H1 (cell line): Measurements from ENCODE around the gene PDZD2. TPM values are rescaled to one million over a fixed set of nuclear protein-coding genes. Genes with fewer than 3 reads are reported as not detected.

Source experiments
- CTCF ChIA-PET: fragments of 300-600 bp; sonication (Branson Sonifier 250); formaldehyde crosslinking; loops from one replicate; lab custom pipeline; 2021; ENCODE audit not compliant: partially characterized antibody; lab: Charles Lee
- POLR2A ChIA-PET: fragments of 300-600 bp; sonication (Branson Sonifier 250); formaldehyde crosslinking; loops from one replicate; lab custom pipeline; 2021; ENCODE audit warnings: inconsistent platforms; ENCODE audit not compliant: partially characterized antibody; lab: Charles Lee
- DNase-seq, 2 experiments: peaks; one replicate each; pipeline versions ENCODE4 v3.0.0 to v3.0.0-alpha.2; 2010 to 2022; ENCODE audit warnings: low spot score in 2 of 2, low read depth in 1 of 2, mixed read lengths in 1 of 2
- FAIRE-seq: peaks from 2 replicates; lab custom pipeline; 2011; peaks lifted over from hg19 to GRCh38; lab: Jason Lieb, UNC
- H2AFZ ChIP-seq: 2 replicates; pipeline ENCODE4 v1.8.1; 2012; ENCODE audit warnings: low read length, inconsistent platforms
- H2AK5ac ChIP-seq: 2 replicates; pipeline ENCODE4 v1.6.1; 2013; ENCODE audit warnings: low read depth, low read length
- H2BK120ac ChIP-seq: replicated peaks from 2 replicates; pipeline ENCODE3; 2013; ENCODE audit warnings: low read depth, low read length, inconsistent platforms
- H2BK12ac ChIP-seq: 2 replicates; pipeline ENCODE4 v1.6.1; 2013; ENCODE audit warnings: low read depth, low read length
- H2BK15ac ChIP-seq: 2 replicates; pipeline ENCODE4 v1.6.1; 2013; ENCODE audit warnings: low read length
- H2BK20ac ChIP-seq: 2 replicates; pipeline ENCODE4 v1.6.1; 2013; ENCODE audit warnings: low read length
- H2BK5ac ChIP-seq: 2 replicates; pipeline ENCODE4 v1.6.1; 2013; ENCODE audit warnings: low read depth, low read length
- H3K14ac ChIP-seq: 2 replicates; pipeline ENCODE4 v1.6.1; 2013; ENCODE audit warnings: inconsistent platforms; ENCODE audit not compliant: insufficient read length
- H3K18ac ChIP-seq: 2 replicates; pipeline ENCODE4 v1.6.1; 2013; ENCODE audit warnings: low read length; ENCODE audit errors: extremely low read depth
- H3K23ac ChIP-seq: 2 replicates; pipeline ENCODE4 v1.6.1; 2013; ENCODE audit warnings: inconsistent platforms; ENCODE audit not compliant: insufficient read length
- H3K23me2 ChIP-seq: 2 replicates; pipeline ENCODE4 v1.6.1; 2013; ENCODE audit warnings: low read depth, low read length
- H3K27ac ChIP-seq: 2 replicates; pipeline ENCODE4 v1.6.1; 2011; ENCODE audit warnings: low read depth, low read length, inconsistent platforms
- H3K27me3 ChIP-seq, 4 experiments: replicated peaks in 1 of 4; 1 replicate in 1 of 4; 2 replicates in 3 of 4; pipeline versions ENCODE4 v1.6.1 to v1.8.1; 2011 to 2013; ENCODE audit warnings: low read length in 3 of 4, mild to moderate bottlenecking in 3 of 4, inconsistent platforms in 2 of 4, mixed read lengths in 2 of 4, moderate library complexity in 1 of 4; ENCODE audit not compliant: control insufficient read depth in 3 of 4, insufficient read depth in 3 of 4; ENCODE audit errors: extremely low read depth in 1 of 4
- H3K36me3 ChIP-seq, 4 experiments: 2 replicates each; pipeline versions ENCODE4 v1.6.1 to v1.8.1; 2011 to 2013; ENCODE audit warnings: mild to moderate bottlenecking in 4 of 4, low read length in 3 of 4, moderate library complexity in 2 of 4, control low read depth in 1 of 4, inconsistent platforms in 1 of 4; ENCODE audit not compliant: insufficient read depth in 4 of 4, control insufficient read depth in 2 of 4
- H3K4ac ChIP-seq: replicated peaks from 2 replicates; pipeline ENCODE3; 2013; ENCODE audit warnings: low read length, low read depth, mixed read lengths, inconsistent platforms; ENCODE audit not compliant: insufficient read length
- H3K4me1 ChIP-seq, 4 experiments: replicated peaks in 1 of 4; 1 replicate in 1 of 4; 2 replicates in 3 of 4; pipeline versions ENCODE4 v1.6.1 to v1.8.1; 2011 to 2013; ENCODE audit warnings: low read length in 3 of 4, inconsistent platforms in 2 of 4, mixed read lengths in 1 of 4; ENCODE audit not compliant: insufficient read depth in 4 of 4, control insufficient read depth in 3 of 4
- H3K4me2 ChIP-seq, 2 experiments: 2 replicates each; pipeline versions ENCODE4 v1.6.1 to v1.8.1; 2011 to 2013; ENCODE audit warnings: low read depth in 2 of 2, low read length in 2 of 2, control low read depth in 1 of 2, inconsistent platforms in 1 of 2, mild to moderate bottlenecking in 1 of 2; ENCODE audit not compliant: insufficient read depth in 1 of 2
- H3K4me3 ChIP-seq, 4 experiments: fragments of 200-600, 300-600 bp in 1 of 4; sonication (generic), shearing (Covaris generic), sonication (Bioruptor Twin) in 1 of 4; 2 replicates each; pipeline versions ENCODE4 v1.5.1 to v1.8.1; 2011 to 2016; ENCODE audit warnings: low read length in 4 of 4, low read depth in 3 of 4, control low read depth in 2 of 4, inconsistent platforms in 2 of 4, mild to moderate bottlenecking in 2 of 4, mixed read lengths in 1 of 4, moderate library complexity in 1 of 4; ENCODE audit not compliant: insufficient read depth in 2 of 4; ENCODE audit errors: extremely low read depth in 1 of 4
- H3K56ac ChIP-seq: replicated peaks from 2 replicates; pipeline ENCODE3; 2013; ENCODE audit warnings: low read depth, mild to moderate bottlenecking, mixed read lengths, low read length, inconsistent platforms; ENCODE audit not compliant: insufficient read length
- H3K79me1 ChIP-seq: 2 replicates; pipeline ENCODE4 v1.6.1; 2013; ENCODE audit warnings: low read depth, low read length, control low read depth
- H3K79me2 ChIP-seq, 2 experiments: 2 replicates each; pipeline versions ENCODE4 v1.6.1 to v1.8.1; 2012 to 2013; ENCODE audit warnings: low read length in 2 of 2, mild to moderate bottlenecking in 2 of 2, inconsistent platforms in 1 of 2; ENCODE audit not compliant: insufficient read depth in 2 of 2, control insufficient read depth in 1 of 2
- H3K9ac ChIP-seq, 4 experiments: replicated peaks in 1 of 4; 1 replicate in 1 of 4; 2 replicates in 3 of 4; pipeline versions ENCODE4 v1.6.1 to v1.8.1; 2011 to 2013; ENCODE audit warnings: low read depth in 3 of 4, low read length in 3 of 4, control low read depth in 2 of 4, mild to moderate bottlenecking in 2 of 4, moderate library complexity in 2 of 4, inconsistent platforms in 1 of 4; ENCODE audit errors: extremely low read depth in 1 of 4
- H3K9me3 ChIP-seq, 2 experiments: 2 replicates each; pipeline versions ENCODE4 v1.6.1 to v1.8.1; 2012 to 2013; ENCODE audit warnings: mild to moderate bottlenecking in 2 of 2, moderate library complexity in 2 of 2, control low read depth in 1 of 2, inconsistent platforms in 1 of 2, low read depth in 1 of 2, low read length in 1 of 2, mixed read lengths in 1 of 2; ENCODE audit not compliant: insufficient read depth in 2 of 2
- H4K20me1 ChIP-seq, 2 experiments: replicated peaks in 1 of 2; 2 replicates each; pipeline versions ENCODE3 to v1.8.1; 2011 to 2013; ENCODE audit warnings: inconsistent platforms in 2 of 2, low read length in 2 of 2, mild to moderate bottlenecking in 1 of 2; ENCODE audit not compliant: insufficient read depth in 2 of 2, control insufficient read depth in 1 of 2
- H4K5ac ChIP-seq: 2 replicates; pipeline ENCODE4 v1.6.1; 2013; ENCODE audit warnings: low read length, low read depth, mixed read lengths, inconsistent platforms; ENCODE audit not compliant: insufficient read length
- H4K8ac ChIP-seq: 2 replicates; pipeline ENCODE4 v1.8.0; 2013; ENCODE audit warnings: mild to moderate bottlenecking, moderate library complexity, low read length, inconsistent platforms; ENCODE audit not compliant: insufficient read depth; ENCODE audit errors: extremely low read depth
- H4K91ac ChIP-seq: replicated peaks from 2 replicates; pipeline ENCODE3; 2013; ENCODE audit warnings: low read length, mixed read lengths, inconsistent platforms; ENCODE audit not compliant: insufficient read length
- EGR1 ChIP-seq: IDR thresholded peaks from 2 replicates; pipeline ENCODE4 v1.6.1; 2011; ENCODE audit warnings: low read depth, low read length, borderline replicate concordance
- FOSL1 ChIP-seq: IDR thresholded peaks from 2 replicates; pipeline ENCODE4 v1.6.1; 2011; ENCODE audit warnings: mild to moderate bottlenecking, low read depth, low read length, moderate library complexity; ENCODE audit not compliant: insufficient read depth
- PHF8 ChIP-seq: fragments of 200-600 bp; sonication (generic); conservative IDR thresholded peaks from 2 replicates; pipeline ENCODE4 v1.7.1; 2012; ENCODE audit warnings: low read depth, mild to moderate bottlenecking, inconsistent platforms, low read length, moderate library complexity
- WGBS, 2 experiments: shearing (Covaris generic) in 1 of 2; methylation state at CpG; one replicate each; pipeline versions ENCODE4 v1.1.6 to v1.1.7; 2013 to 2015; ENCODE audit warnings: low lambda C conversion rate in 2 of 2, mixed read lengths in 2 of 2, inconsistent platforms in 1 of 2, low coverage in 1 of 2, missing lambda C conversion rate in 1 of 2; ENCODE audit not compliant: insufficient replicate concordance in 2 of 2, insufficient coverage in 1 of 2, insufficient read length in 1 of 2; ENCODE audit errors: extremely low coverage in 1 of 2, missing lambda C conversion rate in 1 of 2; 5-methylcytosine and 5-hydroxymethylcytosine counted together
- polyA plus RNA-seq, 7 experiments: library from polyadenylated mRNA; depleted of rRNA in 3 of 7; stranded (reverse) in 5 of 7; unstranded in 2 of 7; fragments of >200 nt in 5 of 7; fragments of 200-250 nt in 2 of 7; gene quantifications; 1 replicate in 5 of 7; 2 replicates in 1 of 7; 4 replicates in 1 of 7; pipeline versions ENCODE4 v1.2.1 to v1.2.3, GENCODE V29; 2011 to 2013; ENCODE audit warnings: missing spikeins in 2 of 7, mixed read lengths in 2 of 7
- total RNA-seq: library from RNA; stranded (reverse); fragmentation: NEBNext Ultra II Directional; extraction: Animal tissue kit (Norgen Biotek cat#: 25700); gene quantifications from 2 replicates; pipeline ENCODE4 v1.2.1, GENCODE V29; 2021
- TF ChIP-seq, protein P1 (sequence below): IDR thresholded peaks from 2 replicates; pipeline ENCODE4 v1.6.1; 2011; ENCODE audit warnings: low read depth, mild to moderate bottlenecking, low read length; ENCODE audit not compliant: insufficient read depth

Gene PDZD2
- total and polyA plus RNA-seq, 2 of the 8 experiments (the other 6 are each of a cell fraction or from before 2014, with no cell fraction given), result 1.2 to 6.8 TPM

DNA sequence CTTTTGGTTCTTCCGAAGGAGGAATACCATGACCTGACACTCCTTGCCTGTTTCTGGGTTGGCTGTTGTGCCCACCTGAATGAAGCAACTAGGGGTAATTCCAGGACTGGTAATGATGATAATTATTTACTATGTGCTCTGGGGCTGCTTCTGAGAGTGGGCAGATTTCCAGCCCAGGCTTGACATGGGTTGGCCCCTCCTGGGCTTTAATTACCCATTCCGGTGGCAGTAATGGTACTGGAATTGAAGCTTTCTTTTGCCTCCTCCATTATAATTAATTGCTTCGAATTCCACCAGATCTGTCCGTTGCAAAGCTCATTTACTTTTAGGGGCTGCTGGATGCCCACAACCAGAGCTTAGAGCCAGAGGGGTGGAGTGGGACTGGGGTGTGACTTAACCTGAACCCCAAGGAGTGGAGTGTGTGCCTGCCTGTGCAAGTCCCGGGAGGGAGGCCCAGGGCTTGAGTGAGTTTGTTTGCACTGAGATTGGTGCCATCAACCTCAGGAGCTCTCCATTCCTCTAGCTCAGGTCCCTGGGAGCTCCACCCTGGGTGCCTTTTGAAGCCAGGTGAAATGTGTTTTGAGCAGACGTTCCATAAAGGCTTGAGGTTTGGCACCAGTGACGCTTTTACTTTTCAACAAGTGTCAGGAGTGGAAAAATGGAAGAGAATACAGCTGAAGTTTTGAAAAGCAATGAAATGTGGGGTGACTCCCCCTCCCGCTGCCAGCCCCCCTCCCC is 214.6 kb downstream of the PDZD2 start:
- no peak for DNase-seq
- peak overlapping the region; percentile 10 for H4K91ac ChIP-seq
- peak overlapping the region; percentile 87; the same call in 1 of the 2 replicates for H2BK12ac ChIP-seq
- H2BK120ac ChIP-seq, result peak overlapping the region; percentile 82
- peak overlapping the region; percentile 73 for H3K4ac ChIP-seq
- H3K18ac ChIP-seq, result peak overlapping the region; percentile 85
- peak overlapping the region; percentile 85 to 93 for H3K4me2 ChIP-seq
- CTCF ChIA-PET, result interaction anchor here (0.8 to 5.9 kb wide), 13 partner anchors 10 to 329 kb away, joined by 3 to 42 read pairs (median 6); no protein-coding TSS in a partner anchor
- H3K23me2 ChIP-seq, result peaks cover 8% of the 10 kb centered on the region
- no peak overlapping the region; the same call in none of the 2 replicates for H4K8ac ChIP-seq
- no peaks in the 10 kb centered on the region for H3K36me3 ChIP-seq
- H4K20me1 ChIP-seq, result no peaks in the 10 kb centered on the region
- H3K4me3 ChIP-seq, result peak overlapping the region in 1 of 4 experiments; percentile 79; a peak in 3 of 8 replicates
- no peaks in the 10 kb centered on the region for H3K79me2 ChIP-seq
- H3K9ac ChIP-seq, result no peak overlapping the region
- peaks cover 2 to 15% (median 10%) of the 10 kb centered on the region in 4 experiments; a peak in 5 of 7 replicates for H3K4me1 ChIP-seq
- H2BK20ac ChIP-seq, result no peak overlapping the region
- H3K9me3 ChIP-seq, result 0 out of 4 replicates have a peak, but pooled peaks cover 0 to under 1% of the 10 kb centered on the region in 2 experiments
- H3K56ac ChIP-seq, result no peak overlapping the region
- peak overlapping the region; percentile 52; the same call in 1 of the 2 replicates for H2BK5ac ChIP-seq
- H2AFZ ChIP-seq, result peak overlapping the region; percentile 28; the same call in 1 of the 2 replicates
- 55% methylated on average over 8 of the region's 8 CpGs; no CpG with 5 or more reads in 1 of the 2 experiments for WGBS, 2 experiments
- POLR2A ChIA-PET, result interaction anchor here (0.6 to 1.2 kb wide), 3 partner anchors 24 to 237 kb away, joined by 3 read pairs; no protein-coding TSS in a partner anchor
- no peak overlapping the region for H3K23ac ChIP-seq
- no peaks in the 10 kb centered on the region for H3K79me1 ChIP-seq
- peak overlapping the region; percentile 24 for H4K5ac ChIP-seq
- no peak for FAIRE-seq
- no peak overlapping the region for H3K14ac ChIP-seq
- H3K27me3 ChIP-seq, result no peaks in the 10 kb centered on the region
- H2AK5ac ChIP-seq, result no peak overlapping the region
- no peak overlapping the region for H3K27ac ChIP-seq
- H2BK15ac ChIP-seq, result peak overlapping the region; percentile 97; the same call in 1 of the 2 replicates
- TF ChIP-seq FOSL1 (no peak), EGR1 (no peak), PHF8 (no peak)
- TF ChIP-seq, protein P1, sequence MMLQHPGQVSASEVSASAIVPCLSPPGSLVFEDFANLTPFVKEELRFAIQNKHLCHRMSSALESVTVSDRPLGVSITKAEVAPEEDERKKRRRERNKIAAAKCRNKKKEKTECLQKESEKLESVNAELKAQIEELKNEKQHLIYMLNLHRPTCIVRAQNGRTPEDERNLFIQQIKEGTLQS, result no peak
